GM10847 (cell line): ENCODE measurements around the gene MRPS10.

Experiments
- POLR2A ChIP-seq: IDR thresholded peaks from 2 replicates; pipeline ENCODE4 v1.6.1; 2011; ENCODE audit not compliant: insufficient read length; ENCODE audit errors: extremely low read depth

MRPS10 gene

DNA sequence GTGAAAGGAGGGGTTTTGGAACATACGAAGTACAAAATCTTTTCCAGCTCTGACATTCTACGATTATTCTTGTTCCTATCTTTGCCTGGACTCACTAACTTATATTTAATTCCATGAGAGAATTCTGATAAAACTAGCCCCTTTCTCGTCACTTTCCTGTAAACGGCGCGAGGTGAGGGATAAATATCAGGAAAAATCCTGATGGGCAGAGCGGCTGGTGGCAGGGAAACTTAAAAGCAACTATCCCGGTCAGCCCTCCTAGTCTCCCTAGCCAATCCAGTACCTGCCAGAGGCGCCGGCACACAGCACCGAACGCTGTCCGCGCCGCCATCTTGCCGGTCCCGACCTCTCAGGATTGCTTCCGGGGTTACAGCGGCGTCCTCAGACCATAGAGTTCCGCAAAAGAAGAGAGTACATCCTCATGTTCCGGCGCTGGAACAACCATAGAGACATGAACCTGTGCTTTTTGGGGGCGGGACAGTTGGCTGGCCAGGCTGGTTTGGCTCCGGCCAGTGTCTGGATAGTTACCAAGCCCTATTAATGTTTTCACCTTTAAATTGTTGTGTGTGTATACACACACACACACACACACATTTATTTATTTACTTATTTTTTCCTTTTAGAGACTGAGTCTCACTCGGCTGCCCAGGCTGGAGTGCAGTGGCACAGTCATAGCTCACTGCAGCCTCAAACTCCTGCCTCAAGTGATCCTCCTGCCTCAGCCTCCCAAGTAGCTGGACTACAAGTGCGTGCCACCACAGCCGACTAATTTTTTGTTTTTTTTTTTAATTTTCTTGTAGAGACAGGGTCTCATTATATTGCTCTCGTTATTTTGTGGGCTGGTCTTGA is at the start of gene MRPS10:
Gene MRPS10, minus strand, starts transcription at position 343 of the 849 bp plus-strand sequence. Its CDS starts 12 bp downstream, at position 331.
- TF ChIP-seq POLR2A, result peak; percentile 88

DNA sequence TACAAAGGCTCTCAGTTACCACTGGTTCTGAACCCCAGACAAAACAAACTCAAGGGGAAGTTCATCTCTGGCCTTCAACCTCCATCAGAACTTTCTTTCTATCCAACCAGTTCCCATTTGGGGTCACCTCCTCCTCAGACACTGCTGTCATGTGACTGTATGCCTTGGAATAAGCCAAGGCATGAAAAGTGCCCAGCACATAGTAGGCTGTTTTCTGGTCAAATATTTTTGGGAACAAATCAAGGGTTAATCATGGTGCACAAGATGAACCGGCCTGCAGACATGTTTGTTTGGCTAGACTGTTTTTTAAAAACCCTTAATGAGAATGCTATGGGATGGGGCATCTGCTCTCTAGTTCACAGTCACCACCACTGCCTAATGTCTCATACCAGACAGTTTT is 48.9 kb upstream of the MRPS10 start:
- no peak for TF ChIP-seq POLR2A

DNA sequence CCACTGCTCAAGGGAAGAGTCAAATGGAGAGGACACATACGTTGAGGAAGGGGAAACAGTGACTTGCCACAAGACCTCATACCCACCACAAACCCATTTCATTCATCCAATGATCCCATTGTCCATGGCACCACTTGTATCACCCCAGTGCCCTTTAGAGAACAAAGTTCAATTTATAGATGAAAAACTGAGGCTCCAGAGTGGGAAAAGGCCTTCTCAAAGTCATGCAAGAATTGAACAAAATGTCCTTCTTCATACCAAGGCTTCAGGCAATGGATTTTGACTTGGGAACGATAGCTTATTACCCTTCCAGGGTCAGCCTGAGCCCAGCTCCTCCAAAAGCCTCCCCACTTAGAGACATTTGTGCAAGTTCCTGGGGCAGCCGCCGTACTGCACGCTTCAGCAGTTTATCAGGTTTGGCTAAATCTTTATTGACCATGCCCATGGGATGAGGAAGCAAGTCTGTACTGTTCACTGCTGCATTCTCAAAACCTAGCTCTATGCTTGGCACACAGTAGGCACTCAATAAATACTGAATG is 47.3 kb upstream of the MRPS10 start:
- TF ChIP-seq POLR2A, result no peak

DNA sequence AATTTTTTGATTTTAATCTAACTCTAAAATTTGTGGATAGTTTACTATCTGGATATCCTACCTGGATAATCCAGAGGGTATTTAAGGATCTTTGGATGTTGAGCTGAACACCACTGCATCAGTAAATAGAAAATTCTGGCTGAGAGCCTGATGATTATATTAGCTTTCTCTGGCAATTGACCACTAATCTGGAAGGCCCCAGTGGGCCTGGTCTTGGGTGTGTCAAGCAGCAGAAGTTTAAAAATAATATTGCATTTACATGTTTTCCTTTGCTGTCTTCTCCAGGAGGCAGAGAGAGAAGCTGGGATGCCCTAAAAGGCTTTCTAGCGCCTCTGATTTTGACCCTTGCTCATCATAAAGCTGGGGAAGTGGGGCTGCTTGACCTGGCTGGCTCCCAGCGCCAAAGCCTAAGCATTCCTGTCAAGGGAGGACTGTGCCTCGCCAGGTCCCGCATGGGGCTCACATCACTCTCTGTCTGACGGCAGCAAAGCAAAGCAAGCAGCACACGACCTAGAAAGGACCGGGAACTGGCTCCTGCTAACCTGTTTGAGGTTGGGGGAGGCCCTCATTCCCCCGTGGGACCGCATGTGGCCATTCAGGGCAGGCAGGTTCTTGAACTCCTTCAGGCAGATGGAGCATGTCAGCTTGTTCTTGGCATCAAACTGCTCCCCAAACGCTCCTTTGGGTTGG is 46.6 kb upstream of the MRPS10 start:
- no peak for TF ChIP-seq POLR2A

DNA sequence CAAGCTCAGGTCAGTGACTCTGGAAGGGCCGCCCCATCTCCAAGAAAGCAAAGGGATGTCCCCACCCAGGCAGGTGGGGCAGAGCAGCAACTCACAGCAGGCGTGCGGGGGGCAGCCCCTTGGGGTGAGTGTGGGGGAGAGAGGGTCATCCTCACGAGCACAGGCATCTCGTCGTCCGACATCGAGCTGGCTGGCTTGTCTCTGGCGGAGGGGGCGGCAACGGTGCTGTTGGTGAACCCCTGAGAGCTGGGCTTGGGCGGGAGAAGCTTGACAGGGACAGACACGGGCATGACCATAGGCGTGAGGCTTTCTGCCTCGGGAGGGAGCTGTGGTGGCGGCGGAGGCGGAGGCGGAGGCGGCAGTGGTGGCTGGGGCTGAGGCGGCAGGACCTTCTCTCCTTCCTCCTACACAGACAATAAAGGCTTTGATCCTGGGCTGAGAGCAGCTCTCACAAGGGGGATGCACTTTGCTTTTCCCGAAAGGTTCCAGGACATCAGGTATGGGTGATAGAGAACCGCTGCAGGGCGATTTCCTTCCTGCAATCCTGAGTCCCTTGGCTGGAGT is 45.6 kb upstream of the MRPS10 start:
- TF ChIP-seq POLR2A, result no peak

DNA sequence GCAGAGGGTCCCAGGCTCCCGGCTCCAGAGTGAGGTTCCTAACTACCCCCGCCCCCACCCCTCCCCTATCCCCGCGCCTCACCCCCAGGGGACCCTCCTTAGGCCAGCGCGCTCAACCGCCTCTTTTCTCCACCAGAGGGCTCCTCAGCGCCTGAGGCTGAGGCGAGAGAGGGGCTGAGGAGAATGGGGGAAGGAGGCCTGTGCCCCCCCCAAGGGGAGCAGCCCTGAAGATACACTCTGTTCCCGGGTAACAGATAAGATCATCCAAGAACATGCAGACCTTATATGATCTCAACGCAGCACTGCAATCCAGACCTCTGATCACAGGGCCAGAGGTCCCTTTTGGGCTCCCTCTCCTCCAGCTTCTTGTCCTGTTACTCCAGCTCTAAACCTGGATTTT is 43.3 kb upstream of the MRPS10 start:
- no peak for TF ChIP-seq POLR2A

DNA sequence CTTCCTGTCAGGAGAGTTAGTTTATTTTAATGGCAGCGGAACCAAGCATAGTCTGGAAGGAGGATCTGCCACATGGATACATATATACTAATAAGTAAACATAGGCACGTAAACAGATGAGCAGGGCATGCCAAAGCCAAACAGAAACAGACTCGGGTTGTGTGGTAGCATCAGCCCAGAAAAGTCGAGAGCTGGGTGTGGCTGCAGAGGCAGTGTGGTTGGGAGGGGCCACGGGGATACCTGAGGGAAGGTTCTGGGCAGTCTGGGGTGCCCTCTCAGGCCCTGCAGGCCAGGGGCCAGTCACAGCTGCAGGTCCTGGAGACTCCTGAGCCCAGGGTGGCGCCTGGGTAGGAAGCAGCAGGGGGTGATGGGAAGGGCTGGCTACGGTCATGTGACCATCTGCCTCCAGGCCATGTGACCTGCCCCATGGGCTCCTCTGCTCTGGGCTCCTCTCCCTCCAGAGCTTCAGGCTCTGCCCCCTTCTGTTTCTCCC is 42.8 kb upstream of the MRPS10 start:
- no peak for TF ChIP-seq POLR2A

DNA sequence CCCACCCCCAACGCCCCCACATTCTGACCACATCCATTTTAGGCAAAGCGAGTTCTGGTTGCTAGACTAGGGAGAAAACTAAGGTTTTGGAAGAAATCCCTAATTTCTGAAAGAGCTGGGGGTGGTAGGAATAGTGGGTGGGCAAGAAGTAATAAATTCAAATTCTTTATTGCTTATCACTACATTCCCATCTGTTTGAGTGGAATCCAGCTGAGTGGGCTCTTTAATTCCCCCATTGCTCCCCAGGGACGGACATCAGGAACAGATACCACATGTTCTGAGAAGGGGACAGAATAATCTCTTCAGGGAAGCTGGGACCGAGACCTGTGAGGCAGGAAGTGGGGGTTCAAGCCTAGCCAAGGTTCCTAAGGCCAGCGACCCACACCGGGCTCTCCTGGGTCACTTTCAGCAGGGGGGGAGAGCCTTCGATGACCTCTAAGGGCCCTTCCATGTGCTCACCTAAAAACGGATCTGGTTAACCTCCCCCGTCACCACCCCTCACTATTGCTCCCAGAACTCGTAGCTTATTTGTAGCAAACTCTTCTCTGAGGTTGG is 42.3 kb upstream of the MRPS10 start:
- no peak for TF ChIP-seq POLR2A

DNA sequence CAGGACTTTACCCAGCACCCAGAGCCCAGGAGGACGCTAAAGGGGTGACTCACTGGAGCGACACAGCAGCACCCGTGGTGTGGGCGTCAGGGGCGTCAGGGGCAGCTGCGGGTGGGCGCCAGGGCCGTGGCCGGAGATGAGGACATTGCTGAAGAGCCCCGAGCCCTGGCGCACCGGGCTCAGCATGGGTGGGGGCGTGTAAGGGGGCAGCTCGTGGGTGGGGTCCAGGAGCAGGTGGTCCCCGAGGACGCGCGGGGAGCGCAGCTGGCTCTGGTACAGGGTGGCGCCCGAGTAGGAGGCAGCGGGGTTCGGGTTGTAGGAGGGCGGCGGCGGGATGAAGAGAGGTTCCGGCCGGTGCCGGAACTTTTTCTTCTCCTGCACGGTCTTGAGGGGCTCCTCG is 41.6 kb upstream of the MRPS10 start:
- TF ChIP-seq POLR2A, result no peak

DNA sequence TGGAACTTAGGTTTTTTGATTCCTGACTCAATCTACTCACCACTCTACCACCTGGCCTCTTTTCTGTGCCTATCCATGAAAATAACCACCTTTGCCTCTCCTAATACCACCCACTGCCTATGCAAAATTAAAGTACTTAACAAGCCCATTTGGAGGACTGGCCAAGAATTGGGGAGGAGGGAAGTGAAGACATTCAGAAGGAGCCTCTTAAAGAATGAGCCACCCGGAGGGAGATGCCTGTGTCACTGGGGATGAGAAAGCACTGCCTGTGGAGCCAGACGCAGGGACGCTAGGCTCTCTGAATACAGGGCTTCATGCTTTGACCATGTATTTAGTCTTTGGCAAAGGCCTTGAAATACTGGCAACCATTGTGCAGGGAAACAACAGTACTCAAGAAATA is 40.0 kb upstream of the MRPS10 start:
- TF ChIP-seq POLR2A, result no peak

DNA sequence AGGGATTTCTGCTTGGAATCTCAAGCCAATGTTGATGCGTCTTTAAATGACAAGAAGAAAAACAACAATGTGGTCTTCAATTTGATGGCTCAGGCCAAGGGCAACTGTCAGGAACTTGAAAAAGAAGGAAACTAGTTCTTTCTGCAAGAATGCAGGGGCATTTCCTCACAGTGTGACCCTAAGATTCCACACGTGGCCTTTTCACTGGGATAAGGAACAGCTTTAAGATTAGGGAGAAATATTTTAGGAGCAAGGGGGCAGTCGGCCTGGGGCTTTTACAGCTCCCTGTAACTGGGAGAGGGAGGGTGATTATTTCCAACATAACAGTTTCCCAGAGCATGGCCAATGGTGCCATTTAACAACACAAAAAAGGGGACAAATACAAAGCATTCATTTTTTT is 39.4 kb upstream of the MRPS10 start:
- no peak for TF ChIP-seq POLR2A

DNA sequence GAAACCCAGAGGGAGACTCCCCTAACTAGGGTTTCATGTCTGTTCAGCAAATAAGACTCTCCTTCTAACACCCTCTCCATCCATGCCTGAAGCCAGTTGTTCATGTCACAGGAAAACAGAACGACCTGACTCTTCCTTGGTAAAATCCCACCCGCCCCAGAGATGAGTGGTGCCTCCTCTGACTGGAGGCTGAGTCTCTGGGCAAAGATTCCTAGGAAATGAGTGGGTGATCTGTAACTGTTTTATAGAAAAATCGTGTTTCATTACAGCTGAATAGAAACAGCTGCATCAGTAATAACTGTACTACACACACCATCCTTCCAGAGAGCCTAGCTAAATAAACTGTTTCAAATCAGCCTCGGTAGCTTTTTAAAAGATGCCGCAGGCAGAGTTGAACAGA is 37.4 kb upstream of the MRPS10 start:
- no peak for TF ChIP-seq POLR2A

DNA sequence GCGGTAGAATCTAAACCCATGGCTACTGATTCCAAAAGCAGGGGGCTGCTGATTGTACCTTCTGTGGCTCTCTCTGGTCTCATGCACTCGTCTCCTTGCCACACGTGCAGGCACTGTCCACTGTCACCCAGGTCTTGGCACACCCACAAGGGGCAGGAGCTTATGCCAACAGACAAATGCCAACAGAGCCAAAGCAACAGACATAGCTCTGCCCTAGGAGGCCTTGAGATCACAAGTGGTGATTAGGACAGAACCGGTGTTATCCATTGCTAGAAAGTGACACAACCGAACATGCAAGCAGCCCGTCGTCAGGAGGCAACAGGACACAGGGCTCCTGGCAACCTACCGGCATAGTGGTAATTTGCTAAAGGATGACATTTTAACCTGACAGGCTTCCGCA is 36.8 kb upstream of the MRPS10 start:
- TF ChIP-seq POLR2A, result no peak

DNA sequence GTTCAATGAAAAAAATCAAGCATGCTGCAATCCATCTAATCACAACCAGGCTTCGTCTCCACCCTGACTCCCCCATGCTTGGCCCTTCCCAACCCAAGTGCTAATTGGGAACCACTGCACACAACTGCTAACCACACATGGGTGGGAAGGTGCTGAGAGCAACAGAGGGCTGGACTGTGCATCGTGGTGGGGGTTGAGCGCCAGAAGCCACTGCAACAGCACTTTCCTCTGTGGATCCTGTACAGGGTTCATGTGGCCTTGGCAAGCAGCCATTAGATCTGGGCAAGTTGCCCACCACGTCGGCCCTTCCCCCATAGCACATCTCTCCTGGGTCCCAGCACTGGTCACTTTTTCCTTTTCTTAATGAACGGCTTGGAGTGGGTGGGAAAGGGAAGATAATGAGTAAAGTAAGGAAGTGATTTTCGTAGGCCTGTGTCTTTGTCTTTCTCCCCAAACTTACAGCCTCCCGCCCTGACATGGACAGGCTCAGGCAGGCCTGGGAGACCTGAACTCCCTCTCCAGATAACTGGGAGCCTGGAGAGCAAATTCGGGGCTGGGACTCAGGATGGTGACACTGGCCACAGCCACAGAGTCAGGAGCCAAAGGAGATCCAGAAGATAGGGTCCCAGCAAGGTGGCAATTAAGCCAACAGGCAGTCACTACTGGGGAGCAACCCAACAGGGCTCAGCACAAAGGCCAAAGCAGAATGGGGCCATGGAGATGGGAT is 34.4 kb upstream of the MRPS10 start:
- TF ChIP-seq POLR2A, result no peak

DNA sequence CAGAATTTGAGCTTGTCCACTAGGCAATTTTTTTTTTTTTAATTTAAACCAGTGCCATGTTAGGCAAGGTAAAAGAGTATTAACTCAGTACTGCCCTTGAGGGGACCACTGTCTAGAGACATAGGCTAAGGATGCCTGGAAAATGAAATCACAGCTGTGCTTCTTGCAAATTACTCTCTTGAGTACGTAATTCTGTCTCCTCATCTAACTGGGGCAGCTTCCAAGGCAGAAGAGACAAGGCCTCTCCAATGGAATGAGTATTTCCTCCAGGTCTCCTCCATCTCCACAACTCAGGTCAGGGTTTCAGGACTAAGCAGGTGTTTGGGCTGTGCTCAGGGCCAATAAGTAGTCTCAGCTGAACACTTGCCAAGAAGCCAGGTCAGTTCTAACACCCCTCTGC is 33.8 kb upstream of the MRPS10 start:
- TF ChIP-seq POLR2A, result no peak
